ENCODE results near the gene ADGRG7.

The ADGRG7 gene

DNA sequence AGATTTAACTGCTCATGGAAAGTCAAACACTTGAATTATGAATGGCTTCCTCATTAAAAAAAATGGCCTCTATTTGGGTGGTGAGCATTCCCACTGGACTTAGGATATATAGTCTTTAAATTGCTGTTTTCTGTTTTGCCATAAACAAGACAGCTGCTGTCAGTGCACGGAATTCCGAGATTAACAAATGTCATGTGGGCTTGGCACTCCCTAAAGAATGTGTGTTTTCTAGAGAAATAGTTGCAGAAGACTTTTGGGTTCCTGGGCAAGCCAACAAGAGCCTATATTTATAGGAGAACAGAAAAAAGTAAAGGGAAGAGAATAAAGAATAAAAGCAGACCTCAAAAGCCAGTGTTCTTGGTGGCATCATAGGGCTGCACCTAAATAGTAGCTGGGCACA lies 86.3 kb downstream of the ADGRG7 start:
- Histone ChIP-seq H3K4me3 (ENCODE audit: low read depth, low read length) (no peak overlapping the region), H3K27me3 (ENCODE audit: control insufficient read depth, insufficient read depth, low read length) (no peaks in the 10 kb centered on the region), H3K79me2 (no peaks in the 10 kb centered on the region), H3K4me1 (no peaks in the 10 kb centered on the region), H3K27ac (no peak overlapping the region), H2AFZ (no peak overlapping the region), H3K9ac (no peak overlapping the region), H3K9me3 (ENCODE audit: control insufficient read depth, low read length) (no peaks in the 10 kb centered on the region), H3K4me2 (ENCODE audit: low read length) (no peak overlapping the region), H3K36me3 (ENCODE audit: control insufficient read depth, insufficient read depth, low read length) (no peaks in the 10 kb centered on the region)
- no peak for TF ChIP-seq CTCF (IDR thresholded peaks at IDR 0.05)

DNA sequence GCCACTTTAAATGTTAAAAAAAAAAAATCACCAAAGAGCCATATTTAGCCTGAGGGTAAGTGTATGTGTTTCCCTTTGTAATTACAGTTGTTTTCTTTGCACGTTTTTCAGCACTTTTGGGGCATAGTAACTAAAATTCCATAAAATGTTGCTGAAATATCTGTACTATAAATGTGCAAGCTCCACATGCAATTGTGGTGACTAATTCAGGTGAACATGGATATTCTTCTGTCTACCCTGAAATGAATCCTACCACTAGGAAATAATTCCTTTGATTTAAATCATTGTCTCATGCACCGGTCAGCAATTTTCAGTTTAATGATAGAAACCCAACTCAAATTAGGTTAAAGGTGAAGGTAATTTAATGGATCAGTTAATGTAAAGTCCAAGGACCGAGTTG lies 86.8 kb downstream of the ADGRG7 start:
- no peaks in the 10 kb centered on the region for H3K9me3 ChIP-seq (ENCODE audit: control insufficient read depth, low read length)
- TF ChIP-seq CTCF (IDR thresholded peaks at IDR 0.05), result no peak
- H3K27me3 ChIP-seq (ENCODE audit: control insufficient read depth, insufficient read depth, low read length), result no peaks in the 10 kb centered on the region
- no peak overlapping the region for H3K9ac ChIP-seq
- H3K27ac ChIP-seq, result no peak overlapping the region
- no peak overlapping the region for H2AFZ ChIP-seq
- H3K4me3 ChIP-seq (ENCODE audit: low read depth, low read length), result no peak overlapping the region
- H3K4me2 ChIP-seq (ENCODE audit: low read length), result no peak overlapping the region
- H3K36me3 ChIP-seq (ENCODE audit: control insufficient read depth, insufficient read depth, low read length), result no peaks in the 10 kb centered on the region
- no peaks in the 10 kb centered on the region for H3K79me2 ChIP-seq
- no peaks in the 10 kb centered on the region for H3K4me1 ChIP-seq

- H3K27me3 ChIP-seq (ENCODE audit: control insufficient read depth, insufficient read depth, low read length), result no peaks in the 10 kb centered on the region
- no peak overlapping the region for H3K4me3 ChIP-seq (ENCODE audit: low read depth, low read length)
- H3K4me1 ChIP-seq, result no peaks in the 10 kb centered on the region
- H3K9me3 ChIP-seq (ENCODE audit: control insufficient read depth, low read length), result no peaks in the 10 kb centered on the region
- no peaks in the 10 kb centered on the region for H3K79me2 ChIP-seq
- H3K4me2 ChIP-seq (ENCODE audit: low read length), result no peak overlapping the region
- TF ChIP-seq CTCF (IDR thresholded peaks at IDR 0.05), result no peak
- no peak overlapping the region for H2AFZ ChIP-seq
- no peak overlapping the region for H3K9ac ChIP-seq
- H3K36me3 ChIP-seq (ENCODE audit: control insufficient read depth, insufficient read depth, low read length), result no peaks in the 10 kb centered on the region
- H3K27ac ChIP-seq, result no peak overlapping the region
Measured at GRCh38 chr3:100697172-100697571, 87.8 kb downstream of the ADGRG7 start.

GRCh38 chr3:100697723-100698285 lies 88.4 kb downstream of the ADGRG7 start:
- TF ChIP-seq CTCF (IDR thresholded peaks at IDR 0.05), result no peak
- H3K9ac ChIP-seq, result no peak overlapping the region
- no peak overlapping the region for H3K27ac ChIP-seq
- no peak overlapping the region for H2AFZ ChIP-seq
- no peaks in the 10 kb centered on the region for H3K36me3 ChIP-seq (ENCODE audit: control insufficient read depth, insufficient read depth, low read length)
- no peak overlapping the region for H3K4me2 ChIP-seq (ENCODE audit: low read length)
- H3K4me3 ChIP-seq (ENCODE audit: low read depth, low read length), result no peak overlapping the region
- H3K4me1 ChIP-seq, result no peaks in the 10 kb centered on the region
- H3K79me2 ChIP-seq, result no peaks in the 10 kb centered on the region
- H3K27me3 ChIP-seq (ENCODE audit: control insufficient read depth, insufficient read depth, low read length), result no peaks in the 10 kb centered on the region
- no peaks in the 10 kb centered on the region for H3K9me3 ChIP-seq (ENCODE audit: control insufficient read depth, low read length)

GRCh38 chr3:100698736-100699135 lies 89.3 kb downstream of the ADGRG7 start:
- H3K9me3 ChIP-seq (ENCODE audit: control insufficient read depth, low read length), result no peaks in the 10 kb centered on the region
- no peak overlapping the region for H2AFZ ChIP-seq
- no peaks in the 10 kb centered on the region for H3K79me2 ChIP-seq
- H3K4me2 ChIP-seq (ENCODE audit: low read length), result no peak overlapping the region
- no peak overlapping the region for H3K9ac ChIP-seq
- TF ChIP-seq CTCF (IDR thresholded peaks at IDR 0.05), result no peak
- H3K27me3 ChIP-seq (ENCODE audit: control insufficient read depth, insufficient read depth, low read length), result no peaks in the 10 kb centered on the region
- no peaks in the 10 kb centered on the region for H3K4me1 ChIP-seq
- no peak overlapping the region for H3K4me3 ChIP-seq (ENCODE audit: low read depth, low read length)
- H3K27ac ChIP-seq, result no peak overlapping the region
- no peaks in the 10 kb centered on the region for H3K36me3 ChIP-seq (ENCODE audit: control insufficient read depth, insufficient read depth, low read length)
